Caco-2 (cell line): ENCODE results near the gene SS18. TPM values are rescaled to one million over a fixed set of nuclear protein-coding genes. Genes with fewer than 3 reads are reported as not detected.

Source experiments
- BruUV-seq: library from RNA; stranded (reverse); fragments of 400-500 nt; replicated peaks from 2 replicates; lab custom pipeline; 2021; lab: Mats Ljungman, UMichigan
- CTCF ChIA-PET: fragments of 300-600 bp; sonication (Branson Sonifier 250); formaldehyde crosslinking; loops from one replicate; lab custom pipeline; 2022; ENCODE audit warnings: antibody characterized with exemption; lab: Charles Lee
- POLR2A ChIA-PET: fragments of 300-600 bp; sonication (Branson Sonifier 250); formaldehyde crosslinking; loops from one replicate; lab custom pipeline; 2022; ENCODE audit warnings: antibody characterized with exemption; lab: Charles Lee
- DNase-seq, 2 experiments: peaks; one replicate each; pipeline versions ENCODE4 v3.0.0 to v3.0.0-alpha.2; 2020 to 2022
- H3K27me3 ChIP-seq: replicated peaks from 2 replicates; pipeline ENCODE4 v1.6.0; 2011; ENCODE audit warnings: low read length; ENCODE audit not compliant: control insufficient read depth, insufficient read depth
- H3K36me3 ChIP-seq: 2 replicates; pipeline ENCODE4 v1.5.1; 2011; ENCODE audit warnings: low read length; ENCODE audit not compliant: control insufficient read depth, insufficient read depth
- H3K4me1 ChIP-seq: fragments of 250-450 bp; sonication (Bioruptor Pico); 2 replicates; pipeline ENCODE4 v1.5.1; 2020; ENCODE audit warnings: mild to moderate bottlenecking
- H3K4me3 ChIP-seq: 2 replicates; pipeline ENCODE4 v1.5.1; 2011; ENCODE audit warnings: low read depth, mild to moderate bottlenecking, control low read depth, low read length
- H3K9me3 ChIP-seq: fragments of 250-450 bp; sonication (Bioruptor Pico); 2 replicates; pipeline ENCODE4 v1.5.1; 2020; ENCODE audit warnings: mild to moderate bottlenecking, moderate library complexity
- H3K27ac Mint-ChIP-seq: one replicate; pipeline ENCODE4 v1.8.0; 2022; ENCODE audit warnings: mixed read lengths; ENCODE audit not compliant: unreplicated experiment
- H3K27me3 Mint-ChIP-seq: one replicate; pipeline ENCODE4 v1.8.0; 2022; ENCODE audit warnings: mixed read lengths; ENCODE audit not compliant: insufficient read depth, unreplicated experiment
- H3K36me3 Mint-ChIP-seq: one replicate; pipeline ENCODE4 v1.8.0; 2022; ENCODE audit warnings: mild to moderate bottlenecking, mixed read lengths; ENCODE audit not compliant: insufficient read depth, unreplicated experiment
- H3K4me1 Mint-ChIP-seq: one replicate; pipeline ENCODE4 v1.8.0; 2022; ENCODE audit warnings: low read depth, mixed read lengths; ENCODE audit not compliant: unreplicated experiment
- H3K4me3 Mint-ChIP-seq: one replicate; pipeline ENCODE4 v1.8.0; 2022; ENCODE audit warnings: mild to moderate bottlenecking, moderate library complexity, mixed read lengths; ENCODE audit not compliant: unreplicated experiment
- H3K9me3 Mint-ChIP-seq: one replicate; pipeline ENCODE4 v1.8.0; 2022; ENCODE audit warnings: mixed read lengths; ENCODE audit not compliant: unreplicated experiment
- intact Hi-C: fragments of 100-400 bp; cut with micrococcal nuclease; formaldehyde crosslinking; loops from one replicate; pipeline ENCODE4 v1.10.0; 2022; ENCODE audit not compliant: unreplicated experiment
- total RNA-seq: library from RNA; stranded (reverse); gene quantifications from 2 replicates; pipeline ENCODE4 v1.2.3, GENCODE V29; 2022
- TF ChIP-seq, protein P1 (sequence below), 2 experiments: fragments of 200-600 bp in 1 of 2; IDR thresholded peaks; 1 replicate in 1 of 2; 2 replicates in 1 of 2; pipeline versions ENCODE4 v1.5.1 to v1.8.0; 2011 to 2022; ENCODE audit warnings: antibody characterized with exemption in 1 of 2, control low read depth in 1 of 2, inconsistent platforms in 1 of 2, low read depth in 1 of 2, low read length in 1 of 2, mild to moderate bottlenecking in 1 of 2, moderate library complexity in 1 of 2; ENCODE audit not compliant: insufficient read depth in 1 of 2, severe bottlenecking in 1 of 2, unreplicated experiment in 1 of 2

Gene SS18
- total RNA-seq, 1 experiment from 2014 or later, result 34.6 TPM

DNA sequence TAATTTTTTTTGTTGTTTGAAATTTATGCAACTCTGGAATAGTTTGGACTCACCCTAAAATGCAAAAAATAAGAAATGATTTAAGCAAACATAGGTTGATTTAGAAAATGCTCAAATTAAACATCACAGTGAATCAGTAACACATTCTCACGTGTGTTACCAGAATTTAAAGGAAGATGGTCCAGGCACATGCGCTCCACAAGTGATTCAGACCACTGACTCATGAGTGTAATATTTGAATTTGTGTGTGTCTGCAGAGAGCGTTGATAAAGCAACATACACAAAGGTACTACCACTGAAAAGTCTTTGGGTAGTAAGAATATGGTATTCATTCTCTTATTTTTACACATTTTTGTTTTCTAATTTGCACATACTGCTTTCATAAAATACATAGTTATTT lies 7.9 kb downstream of the SS18 start:
- Histone ChIP-seq H3K4me3 (no peak overlapping the region), H3K4me1 (no peaks in the 10 kb centered on the region), H3K9me3 (no peaks in the 10 kb centered on the region), H3K36me3 (no peaks in the 10 kb centered on the region), H3K27me3 (no peaks in the 10 kb centered on the region)
- CTCF ChIA-PET, result no interaction called here
- Mint-ChIP-seq H3K4me1 (no peaks in the 10 kb centered on the region), H3K36me3 (no peaks in the 10 kb centered on the region), H3K27me3 (no peaks in the 10 kb centered on the region), H3K4me3 (no peak overlapping the region), H3K9me3 (no peaks in the 10 kb centered on the region), H3K27ac (no peak overlapping the region)
- TF ChIP-seq, protein P1, sequence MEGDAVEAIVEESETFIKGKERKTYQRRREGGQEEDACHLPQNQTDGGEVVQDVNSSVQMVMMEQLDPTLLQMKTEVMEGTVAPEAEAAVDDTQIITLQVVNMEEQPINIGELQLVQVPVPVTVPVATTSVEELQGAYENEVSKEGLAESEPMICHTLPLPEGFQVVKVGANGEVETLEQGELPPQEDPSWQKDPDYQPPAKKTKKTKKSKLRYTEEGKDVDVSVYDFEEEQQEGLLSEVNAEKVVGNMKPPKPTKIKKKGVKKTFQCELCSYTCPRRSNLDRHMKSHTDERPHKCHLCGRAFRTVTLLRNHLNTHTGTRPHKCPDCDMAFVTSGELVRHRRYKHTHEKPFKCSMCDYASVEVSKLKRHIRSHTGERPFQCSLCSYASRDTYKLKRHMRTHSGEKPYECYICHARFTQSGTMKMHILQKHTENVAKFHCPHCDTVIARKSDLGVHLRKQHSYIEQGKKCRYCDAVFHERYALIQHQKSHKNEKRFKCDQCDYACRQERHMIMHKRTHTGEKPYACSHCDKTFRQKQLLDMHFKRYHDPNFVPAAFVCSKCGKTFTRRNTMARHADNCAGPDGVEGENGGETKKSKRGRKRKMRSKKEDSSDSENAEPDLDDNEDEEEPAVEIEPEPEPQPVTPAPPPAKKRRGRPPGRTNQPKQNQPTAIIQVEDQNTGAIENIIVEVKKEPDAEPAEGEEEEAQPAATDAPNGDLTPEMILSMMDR (IDR thresholded peaks at IDR 0.05; ENCODE audit: insufficient read depth in 1 of 2, low read depth in 1 of 2, low read length in 1 of 2, severe bottlenecking in 1 of 2, unreplicated experiment in 1 of 2), result no peak
- BruUV-seq, result no TSS peak
- intact Hi-C loops, result no loop called here
- POLR2A ChIA-PET, result no interaction called here
- no peak for DNase-seq

- H3K9me3 Mint-ChIP-seq, result no peaks in the 10 kb centered on the region
- TF ChIP-seq, protein P1 (IDR thresholded peaks at IDR 0.05; ENCODE audit: insufficient read depth in 1 of 2, low read depth in 1 of 2, low read length in 1 of 2, severe bottlenecking in 1 of 2, unreplicated experiment in 1 of 2), result no peak
- H3K36me3 Mint-ChIP-seq, result peaks cover 14% of the 10 kb centered on the region
- H3K4me1 Mint-ChIP-seq, result no peaks in the 10 kb centered on the region
- no peak overlapping the region for H3K4me3 Mint-ChIP-seq
- H3K27ac Mint-ChIP-seq, result no peak overlapping the region
- POLR2A ChIA-PET, result no interaction called here
- Histone ChIP-seq H3K27me3 (no peaks in the 10 kb centered on the region), H3K4me1 (no peaks in the 10 kb centered on the region), H3K4me3 (no peak overlapping the region), H3K36me3 (no peaks in the 10 kb centered on the region), H3K9me3 (no peaks in the 10 kb centered on the region)
- DNase-seq, result no peak
- BruUV-seq, result no TSS peak
- CTCF ChIA-PET, result no interaction called here
- intact Hi-C loops, result no loop called here
- H3K27me3 Mint-ChIP-seq, result no peaks in the 10 kb centered on the region
These were observed 16.2 kb downstream of the SS18 start for GRCh38 chr18:26074246-26074645.

GRCh38 chr18:26073758-26074157 lies 16.7 kb downstream of the SS18 start:
- no peak overlapping the region for H3K4me3 ChIP-seq
- Mint-ChIP-seq H3K27me3 (no peaks in the 10 kb centered on the region), H3K9me3 (no peaks in the 10 kb centered on the region), H3K4me1 (no peaks in the 10 kb centered on the region), H3K27ac (no peak overlapping the region), H3K4me3 (no peak overlapping the region), H3K36me3 (peaks cover 14% of the 10 kb centered on the region)
- no peaks in the 10 kb centered on the region for H3K27me3 ChIP-seq
- BruUV-seq, result no TSS peak
- H3K9me3 ChIP-seq, result no peaks in the 10 kb centered on the region
- TF ChIP-seq, protein P1 (IDR thresholded peaks at IDR 0.05; ENCODE audit: insufficient read depth in 1 of 2, low read depth in 1 of 2, low read length in 1 of 2, severe bottlenecking in 1 of 2, unreplicated experiment in 1 of 2), result no peak
- ChIA-PET POLR2A (no interaction called here), CTCF (no interaction called here)
- no peaks in the 10 kb centered on the region for H3K36me3 ChIP-seq
- intact Hi-C loops, result no loop called here
- DNase-seq, result no peak
- no peaks in the 10 kb centered on the region for H3K4me1 ChIP-seq
